Tibial artery (tissue), 4 donors: ENCODE measurements around the gene GPRC5B.

Source experiments
- DNase-seq, 2 donors: peaks; one replicate each; pipeline ENCODE4 v3.0.0-alpha.2; 2019
- H3K27ac ChIP-seq, 2 donors: fragments of 200-600 bp; sonication (generic) in 1 of 2; 1 replicate in 1 of 2; 2 replicates in 1 of 2; pipeline ENCODE4 v1.5.1; 2018 to 2019; ENCODE audit warnings: mild to moderate bottlenecking in 1 of 2
- H3K27me3 ChIP-seq, 2 donors: fragments of 200-600 bp; sonication (generic) in 1 of 2; one replicate each; pipeline versions ENCODE4 v1.5.1 to v1.6.0; 2016 to 2019
- H3K36me3 ChIP-seq, 3 donors: fragments of 200-600 bp; sonication (generic) in 2 of 3; one replicate each; pipeline ENCODE4 v1.5.1; 2016 to 2019; ENCODE audit warnings: mild to moderate bottlenecking in 2 of 3
- H3K4me1 ChIP-seq, 4 donors: fragments of 200-600 bp; sonication (generic) in 2 of 4; 1 replicate in 3 of 4; 2 replicates in 1 of 4; pipeline ENCODE4 v1.5.1; 2016 to 2019
- H3K4me3 ChIP-seq, 2 donors: fragments of 200-600 bp; sonication (generic) in 1 of 2; 1 replicate in 1 of 2; 2 replicates in 1 of 2; pipeline ENCODE4 v1.5.1; 2018 to 2019; ENCODE audit warnings: mild to moderate bottlenecking in 2 of 2
- H3K9me3 ChIP-seq, 3 donors: fragments of 200-600 bp; sonication (generic) in 1 of 3; one replicate each; pipeline ENCODE4 v1.5.1; 2016 to 2019
- CTCF ChIP-seq, 2 experiments: fragments of 200-600 bp in 1 of 2; fragments of 450-650 bp in 1 of 2; IDR thresholded peaks; one replicate each; pipeline ENCODE4 v1.5.1; 2017 to 2019; ENCODE audit warnings: antibody characterized with exemption in 2 of 2, mild to moderate bottlenecking in 1 of 2, moderate library complexity in 1 of 2
- intact Hi-C: fragments of 100-400 bp; cut with DNase I; formaldehyde crosslinking; loops from one replicate; pipeline ENCODE4 v1.15.0; 2023; ENCODE audit warnings: low total_unique reads

GPRC5B gene

GRCh38 chr16:19908921-19909320 is 24.3 kb upstream of the GPRC5B start:
- no peak overlapping the region for H3K27ac ChIP-seq
- H3K4me3 ChIP-seq = no peak overlapping the region
- H3K4me1 ChIP-seq = no peaks in the 10 kb centered on the region
- DNase-seq = no peak
- intact Hi-C loops = loop anchor here (10.0 kb wide), 1 partner anchor 476 kb away; no protein-coding TSS in a partner anchor
- H3K27me3 ChIP-seq = peaks cover 0 to 29% of the 10 kb centered on the region in 2 donors
- no peaks in the 10 kb centered on the region for H3K9me3 ChIP-seq
- no peaks in the 10 kb centered on the region for H3K36me3 ChIP-seq
- no peak for TF ChIP-seq CTCF (IDR thresholded peaks at IDR 0.05)

GRCh38 chr16:19907161-19907992 is 22.7 kb upstream of the GPRC5B start:
- no peak overlapping the region for H3K27ac ChIP-seq
- intact Hi-C loops = loop anchor here (10.0 kb wide), 1 partner anchor 477 kb away; no protein-coding TSS in a partner anchor
- TF ChIP-seq CTCF (IDR thresholded peaks at IDR 0.05) = peak; percentile 69 to 82
- H3K27me3 ChIP-seq = peaks cover 0 to 29% of the 10 kb centered on the region in 2 donors
- no peaks in the 10 kb centered on the region for H3K4me1 ChIP-seq
- DNase-seq = peak; percentile 47 to 67
- no peaks in the 10 kb centered on the region for H3K36me3 ChIP-seq
- H3K4me3 ChIP-seq = no peak overlapping the region
- no peaks in the 10 kb centered on the region for H3K9me3 ChIP-seq

- no peak for DNase-seq
- Histone ChIP-seq H3K4me3 (no peak overlapping the region), H3K36me3 (no peaks in the 10 kb centered on the region), H3K4me1 (no peaks in the 10 kb centered on the region), H3K27me3 (peaks cover 0 to 14% of the 10 kb centered on the region in 2 donors), H3K27ac (no peak overlapping the region), H3K9me3 (no peaks in the 10 kb centered on the region)
- intact Hi-C loops = loop anchor here (10.0 kb wide), 1 partner anchor 484 kb away; no protein-coding TSS in a partner anchor
- no peak for TF ChIP-seq CTCF (IDR thresholded peaks at IDR 0.05)
These were observed 16.5 kb upstream of the GPRC5B start for GRCh38 chr16:19901164-19901563.

- no peak overlapping the region for H3K27ac ChIP-seq
- peaks cover 0 to 14% of the 10 kb centered on the region in 2 donors for H3K27me3 ChIP-seq
- no peaks in the 10 kb centered on the region for H3K36me3 ChIP-seq
- no peak for TF ChIP-seq CTCF (IDR thresholded peaks at IDR 0.05)
- no peak overlapping the region for H3K4me3 ChIP-seq
- intact Hi-C loops = no loop called here
- H3K4me1 ChIP-seq = no peaks in the 10 kb centered on the region
- H3K9me3 ChIP-seq = no peaks in the 10 kb centered on the region
- DNase-seq = no peak
These were observed 14.9 kb upstream of the GPRC5B start for GRCh38 chr16:19899605-19899955.

DNA sequence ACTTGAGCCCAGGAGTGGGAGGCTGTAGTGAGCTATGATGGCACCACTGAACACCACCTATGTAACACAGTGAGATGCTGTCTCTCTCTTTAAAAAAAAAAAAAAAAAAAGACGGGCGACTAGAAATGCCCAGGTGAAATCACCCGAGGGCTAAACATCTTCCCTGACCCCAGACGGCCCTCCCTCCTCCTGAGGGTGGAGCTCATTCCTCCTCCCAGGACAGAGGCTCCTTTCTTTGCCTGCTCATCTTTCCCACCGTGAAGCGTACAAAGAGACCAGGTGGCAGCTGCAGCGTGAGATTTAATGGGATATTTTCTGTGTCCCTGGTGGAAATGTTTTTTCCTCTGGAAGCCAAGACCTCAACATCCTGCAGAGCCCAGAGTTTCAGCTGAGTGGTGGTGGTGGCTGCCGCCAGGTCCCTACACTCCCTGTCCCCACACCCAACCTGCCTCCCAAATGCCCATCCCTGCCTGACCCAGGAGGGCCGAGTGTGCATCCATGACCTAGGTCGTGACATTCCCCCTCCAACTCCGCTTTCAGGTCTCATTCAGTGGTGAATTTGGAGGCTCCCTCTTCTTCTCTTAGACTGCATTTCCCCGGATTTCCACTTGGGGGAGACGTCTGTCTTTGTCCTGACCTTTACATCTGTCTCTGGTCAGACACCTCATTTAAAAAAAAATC is 14.4 kb upstream of the GPRC5B start:
- intact Hi-C loops = no loop called here
- no peak overlapping the region for H3K27ac ChIP-seq

More for the DNA sequence above, 14.4 kb upstream of the GPRC5B start:
- H3K36me3 ChIP-seq = no peaks in the 10 kb centered on the region
- H3K4me3 ChIP-seq = no peak overlapping the region
- no peaks in the 10 kb centered on the region for H3K9me3 ChIP-seq
- no peaks in the 10 kb centered on the region for H3K4me1 ChIP-seq
- TF ChIP-seq CTCF (IDR thresholded peaks at IDR 0.05) = peak; percentile 51 to 63
- H3K27me3 ChIP-seq = peaks cover 0 to 14% of the 10 kb centered on the region in 2 donors
- peak in 1 of 2 donors; percentile 53 for DNase-seq
